Activated T-helper 1 cell treated with anti-CD3 and anti-CD28 coated beads, Interleukin-2, amount 50 U/mL, for 16 hours (primary cell): Measurements from ENCODE around the gene MEIOB.

Source experiments
- DNase-seq, 2 donors: peaks; one replicate each; pipeline ENCODE4 v3.0.0-alpha.2; 2020; ENCODE audit warnings: low read depth in 1 of 2, low spot score in 1 of 2

The MEIOB gene

DNA sequence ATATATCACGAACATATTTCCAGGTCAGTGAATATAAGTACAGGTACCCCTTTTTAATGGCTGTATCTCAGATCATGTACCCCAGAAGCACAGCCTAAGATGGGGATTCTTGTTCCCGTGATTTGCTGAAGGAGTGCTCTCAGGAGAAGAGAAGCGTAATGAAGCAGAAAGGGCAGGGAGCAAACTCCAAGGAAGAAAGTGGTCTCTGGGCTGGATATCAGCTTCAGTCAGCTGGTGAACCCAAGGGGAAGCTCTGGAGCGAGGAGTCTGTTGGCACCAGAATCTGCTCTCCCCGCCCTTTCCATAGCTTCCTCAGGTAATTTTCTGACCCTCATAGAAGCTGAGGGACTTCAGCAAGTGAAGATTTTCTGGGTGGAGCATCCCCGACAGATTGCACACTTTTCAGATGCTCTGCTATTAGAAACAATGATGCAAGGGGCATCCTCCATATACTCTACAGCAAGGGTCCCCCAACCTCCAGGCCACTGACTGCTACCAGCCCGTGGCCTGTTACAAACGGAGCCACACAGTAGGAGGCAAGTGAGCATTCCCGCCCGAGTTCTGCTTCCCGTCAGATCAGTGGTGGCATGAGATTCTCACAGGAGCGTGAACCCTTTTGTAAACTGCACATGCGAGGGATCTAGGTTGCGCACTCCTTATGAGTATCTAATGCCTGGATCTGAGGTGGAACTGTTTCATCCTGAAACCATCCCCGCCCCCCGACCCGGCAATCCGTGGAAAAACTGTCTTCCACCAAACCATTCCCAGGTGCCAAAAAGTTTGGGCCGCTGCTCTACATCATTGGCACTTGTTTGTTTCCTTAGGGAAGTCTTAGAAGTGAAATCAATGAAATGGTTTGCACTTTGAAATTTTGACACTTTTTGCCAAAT lies 40.5 kb downstream of the MEIOB start:
- DNase-seq, result no peak

DNA sequence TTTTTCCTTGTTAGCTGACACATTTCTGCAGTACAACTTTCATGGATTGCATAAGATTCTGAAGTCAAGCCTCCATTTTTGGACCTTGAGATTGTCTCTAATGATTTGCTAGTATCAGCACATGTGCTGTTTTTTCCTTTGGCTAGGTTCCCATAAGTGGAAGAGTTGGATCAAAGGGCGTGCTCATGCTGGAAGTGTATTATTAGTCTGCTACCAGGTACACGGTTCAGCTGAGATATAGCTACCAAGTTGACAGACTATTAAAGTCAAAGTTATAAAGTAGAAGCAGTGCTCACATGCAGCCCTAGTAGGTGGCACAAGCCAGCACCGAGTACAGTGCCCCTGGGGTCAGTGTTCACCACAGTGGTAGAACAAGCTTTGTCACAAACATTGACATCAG lies 41.8 kb downstream of the MEIOB start:
- DNase-seq, result no peak

DNA sequence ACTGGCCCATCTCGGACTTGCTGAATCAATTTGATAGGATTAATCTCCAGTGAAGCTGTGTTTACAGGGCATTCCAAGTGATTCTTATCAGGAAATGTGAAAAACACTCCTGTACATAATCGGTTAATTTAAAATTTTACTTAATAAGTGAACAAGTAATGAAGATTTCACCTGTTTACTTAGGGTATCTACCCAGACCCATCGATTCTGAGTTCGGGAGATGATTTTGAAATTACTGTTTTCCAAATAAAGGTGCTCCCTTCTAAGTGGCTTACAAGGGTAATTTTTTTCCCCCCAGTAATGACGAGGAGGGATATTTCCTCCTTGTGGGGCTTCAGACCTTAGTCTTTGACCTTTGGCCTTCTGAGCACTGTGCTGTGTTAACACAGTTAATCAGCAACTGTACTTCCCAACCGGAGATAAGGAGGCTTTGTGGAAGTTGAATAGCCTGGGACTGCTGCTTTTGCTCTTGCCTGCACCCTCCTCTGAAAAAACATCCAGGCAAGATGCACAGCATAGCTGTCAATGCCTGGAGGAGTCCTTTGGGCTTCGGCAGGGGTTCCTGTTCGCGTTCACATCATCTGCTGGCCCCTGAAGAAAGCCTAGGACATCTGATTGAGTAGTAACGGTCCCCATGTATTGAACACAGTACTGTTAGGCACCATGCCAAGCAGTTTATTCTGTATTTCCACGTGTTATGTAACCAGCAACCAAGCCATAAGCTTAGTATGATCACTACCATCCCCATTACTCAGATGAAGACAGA lies 43.1 kb downstream of the MEIOB start:
- no peak for DNase-seq

DNA sequence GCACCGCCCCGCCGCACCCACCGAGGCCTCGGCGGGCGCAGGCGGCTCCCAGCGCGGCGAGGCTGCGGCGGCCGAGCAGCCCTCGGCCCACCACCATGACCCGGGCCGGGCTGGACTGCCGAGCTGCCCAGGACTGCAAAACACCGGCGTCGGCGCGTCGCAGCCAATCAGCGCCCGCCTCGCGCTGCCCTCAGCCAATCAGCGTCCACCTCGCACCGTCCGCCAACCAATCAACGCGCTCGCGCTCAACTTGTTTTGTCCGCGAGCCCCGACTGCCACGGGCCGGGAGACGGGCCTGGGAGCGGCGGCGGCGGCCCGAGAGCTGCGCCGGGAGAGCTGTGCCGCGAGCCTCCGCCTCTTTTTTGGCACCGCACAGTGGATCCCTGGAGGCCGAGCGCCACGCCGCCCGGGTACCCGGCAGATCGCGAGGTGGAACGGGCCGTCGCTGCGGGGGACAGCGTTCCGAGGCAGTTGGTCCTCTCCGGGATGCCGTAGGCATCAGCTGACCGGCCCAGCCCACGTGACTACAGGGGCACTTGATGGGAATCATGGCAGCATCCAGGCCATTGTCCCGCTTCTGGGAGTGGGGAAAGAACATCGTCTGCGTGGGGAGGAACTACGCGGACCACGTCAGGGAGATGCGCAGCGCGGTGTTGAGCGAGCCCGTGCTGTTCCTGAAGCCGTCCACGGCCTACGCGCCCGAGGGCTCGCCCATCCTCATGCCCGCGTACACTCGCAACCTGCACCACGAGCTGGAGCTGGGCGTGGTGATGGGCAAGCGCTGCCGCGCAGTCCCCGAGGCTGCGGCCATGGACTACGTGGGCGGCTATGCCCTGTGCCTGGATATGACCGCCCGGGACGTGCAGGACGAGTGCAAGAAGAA lies 45.0 kb downstream of the MEIOB start, which contains the start of the genes FAHD1 and HAGH:
Gene FAHD1 (plus strand): TSS at position 516 of the 883 bp plus-strand sequence. CDS start 33 bp downstream, at position 549.
Gene HAGH (minus strand): TSS at position 135 of the 883 bp plus-strand sequence. CDS start 38 bp downstream, at position 97.
- peak; percentile 82 to 83 for DNase-seq

DNA sequence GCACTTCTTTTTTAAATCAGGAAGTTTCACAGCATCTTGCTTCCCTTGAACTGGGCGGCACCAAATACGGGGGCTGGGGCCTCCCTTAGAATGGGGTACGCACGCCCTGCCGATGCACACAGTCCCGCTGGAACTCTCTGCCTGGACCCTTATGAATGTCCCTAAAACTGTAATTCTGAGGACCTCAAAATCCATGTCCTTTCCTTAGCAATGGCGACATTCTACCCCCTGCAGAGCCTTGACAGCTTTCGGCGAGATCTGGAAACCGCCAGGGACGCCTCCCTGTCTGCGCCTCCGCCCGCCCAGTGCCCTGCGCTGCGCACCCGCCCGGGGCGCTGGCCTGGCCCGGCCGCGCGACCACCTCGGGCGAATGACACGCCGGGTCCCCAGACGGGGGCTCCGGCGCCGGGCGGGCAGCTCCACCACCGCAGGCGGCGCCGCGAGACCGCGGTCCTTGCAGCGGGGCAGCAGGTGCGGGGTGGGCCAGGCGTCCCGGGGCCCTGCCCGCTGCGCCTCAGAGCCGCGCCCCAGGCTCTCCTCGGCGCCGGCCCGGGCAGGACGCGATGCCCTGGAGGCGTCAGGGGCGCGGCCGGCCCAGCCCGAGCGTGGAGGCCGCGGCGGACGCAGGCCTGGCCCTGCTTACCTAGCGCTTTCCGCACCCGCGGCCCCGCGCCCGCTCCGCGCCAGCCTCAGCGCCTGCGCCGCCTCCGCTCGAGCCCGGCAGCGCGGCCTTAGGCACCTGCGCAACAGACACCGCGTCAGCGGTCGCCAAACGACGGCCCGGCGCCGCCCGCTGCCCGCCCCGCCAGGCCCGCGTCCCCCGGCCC lies 45.9 kb downstream of the MEIOB start:
- peak; percentile 32 to 46 for DNase-seq

DNA sequence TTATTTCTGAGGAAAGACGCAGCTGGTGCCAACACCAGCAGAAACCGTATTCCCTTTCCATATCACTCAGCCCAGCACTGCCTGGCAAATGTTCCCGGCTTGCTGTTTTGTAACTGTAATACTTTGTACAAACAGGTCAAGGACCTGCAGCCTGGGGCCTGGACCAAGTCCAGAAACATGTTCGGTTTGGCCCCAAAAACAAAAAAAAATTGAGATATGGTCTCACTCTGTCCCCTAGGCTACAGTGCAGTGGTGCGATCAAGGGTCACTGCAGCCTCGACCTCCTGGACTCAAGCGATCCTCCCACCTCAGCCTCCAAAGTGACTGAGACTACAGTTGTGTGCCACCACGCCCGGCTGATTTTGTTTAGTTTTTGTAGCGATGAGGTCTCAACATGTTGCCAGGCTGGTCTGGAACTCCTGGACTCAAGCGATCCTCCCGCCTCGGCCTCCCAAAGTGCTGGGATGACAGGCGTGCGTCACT lies 46.5 kb downstream of the MEIOB start:
- no peak for DNase-seq

DNA sequence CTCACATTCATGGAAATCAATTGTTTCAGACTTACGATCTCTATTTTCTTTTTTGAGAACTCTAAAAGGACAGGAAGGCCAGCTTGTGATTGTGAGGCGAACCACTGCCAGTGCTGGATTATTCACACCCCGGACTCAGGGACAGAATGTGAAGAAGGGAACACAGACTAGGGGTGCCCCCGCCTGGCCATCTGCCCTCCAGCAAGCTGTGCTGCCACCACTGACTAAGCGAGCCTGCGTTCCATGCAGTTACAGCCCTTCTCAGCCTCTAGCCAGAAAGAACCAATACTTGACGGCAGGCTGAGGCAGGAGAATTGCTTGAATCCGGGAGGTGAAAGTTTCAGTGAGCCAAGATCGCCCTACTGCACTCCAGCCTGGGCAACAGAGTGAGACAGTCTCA lies 48.1 kb downstream of the MEIOB start:
- no peak for DNase-seq

DNA sequence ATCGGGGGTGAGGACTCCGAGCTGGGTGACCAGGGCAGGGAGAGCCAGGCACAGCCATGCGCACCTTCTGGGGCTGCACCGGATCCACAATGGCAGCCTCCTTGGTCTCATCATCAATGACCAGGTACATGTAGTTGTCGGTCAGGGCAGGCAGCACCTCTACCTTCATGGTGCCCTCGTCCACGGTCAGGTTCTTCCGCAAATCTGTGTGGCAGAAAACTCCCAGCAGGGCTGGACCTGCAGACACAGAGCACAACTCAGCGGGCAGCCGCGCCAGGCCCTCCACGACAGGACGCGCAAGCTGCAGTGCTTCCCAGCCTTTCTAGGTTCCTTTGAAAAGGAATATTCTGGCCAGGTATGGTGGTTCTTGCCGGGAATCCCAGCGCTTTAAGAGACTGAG lies 49.2 kb downstream of the MEIOB start:
- no peak for DNase-seq

DNA sequence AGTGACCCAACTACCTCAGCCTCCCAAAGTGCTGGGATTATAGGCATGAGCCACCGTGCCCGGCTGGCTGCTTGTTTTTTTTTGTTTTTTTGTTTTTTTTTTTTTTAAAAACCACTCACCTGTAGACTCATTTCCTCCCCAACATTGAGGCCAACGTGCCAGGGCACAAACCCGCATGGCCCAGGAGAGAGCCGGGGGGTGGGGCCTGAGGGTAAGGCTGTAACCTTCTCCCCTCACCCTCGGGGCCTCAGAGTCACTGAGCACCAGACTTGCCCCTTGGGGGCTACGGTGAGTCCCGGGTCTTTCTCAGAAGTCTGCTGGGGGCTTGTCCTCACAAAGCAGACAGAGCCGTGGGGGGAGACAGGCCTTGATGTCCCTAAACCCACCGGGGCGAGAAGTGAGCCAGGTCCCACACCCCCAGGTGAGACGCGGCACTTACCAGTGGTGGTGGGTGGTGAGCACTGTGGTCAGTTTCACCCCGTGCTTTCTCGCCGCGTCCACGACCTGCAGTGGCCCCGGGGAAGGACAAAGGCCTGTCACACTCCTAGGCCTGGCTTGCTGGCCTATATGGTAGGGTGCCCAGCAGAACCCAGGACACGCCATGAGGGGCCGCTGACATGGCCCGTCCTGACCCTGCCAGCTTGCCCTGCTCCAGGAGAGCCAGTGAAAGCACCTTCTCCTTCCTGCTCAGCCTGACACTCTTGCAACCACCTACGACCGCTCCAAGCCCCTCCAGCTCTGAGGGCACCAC lies 49.9 kb downstream of the MEIOB start:
- DNase-seq, result no peak

DNA sequence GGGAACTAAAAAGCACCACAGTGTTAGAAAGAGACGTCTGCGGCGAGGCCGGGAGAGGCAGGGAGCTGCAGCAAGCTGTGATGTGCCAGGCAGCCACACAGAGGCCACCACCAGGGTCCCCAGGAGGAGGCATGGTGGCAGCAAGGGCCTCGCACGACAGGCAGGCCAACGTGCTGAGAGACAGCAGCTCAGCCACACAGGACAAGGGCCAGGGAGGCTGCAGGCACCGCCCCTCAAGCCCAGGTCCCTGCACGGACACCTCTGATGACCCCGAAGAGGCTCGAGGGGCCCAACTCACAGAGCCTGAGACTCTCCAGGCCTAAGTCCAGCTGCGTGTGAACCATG lies 51.0 kb downstream of the MEIOB start:
- no peak for DNase-seq

DNA sequence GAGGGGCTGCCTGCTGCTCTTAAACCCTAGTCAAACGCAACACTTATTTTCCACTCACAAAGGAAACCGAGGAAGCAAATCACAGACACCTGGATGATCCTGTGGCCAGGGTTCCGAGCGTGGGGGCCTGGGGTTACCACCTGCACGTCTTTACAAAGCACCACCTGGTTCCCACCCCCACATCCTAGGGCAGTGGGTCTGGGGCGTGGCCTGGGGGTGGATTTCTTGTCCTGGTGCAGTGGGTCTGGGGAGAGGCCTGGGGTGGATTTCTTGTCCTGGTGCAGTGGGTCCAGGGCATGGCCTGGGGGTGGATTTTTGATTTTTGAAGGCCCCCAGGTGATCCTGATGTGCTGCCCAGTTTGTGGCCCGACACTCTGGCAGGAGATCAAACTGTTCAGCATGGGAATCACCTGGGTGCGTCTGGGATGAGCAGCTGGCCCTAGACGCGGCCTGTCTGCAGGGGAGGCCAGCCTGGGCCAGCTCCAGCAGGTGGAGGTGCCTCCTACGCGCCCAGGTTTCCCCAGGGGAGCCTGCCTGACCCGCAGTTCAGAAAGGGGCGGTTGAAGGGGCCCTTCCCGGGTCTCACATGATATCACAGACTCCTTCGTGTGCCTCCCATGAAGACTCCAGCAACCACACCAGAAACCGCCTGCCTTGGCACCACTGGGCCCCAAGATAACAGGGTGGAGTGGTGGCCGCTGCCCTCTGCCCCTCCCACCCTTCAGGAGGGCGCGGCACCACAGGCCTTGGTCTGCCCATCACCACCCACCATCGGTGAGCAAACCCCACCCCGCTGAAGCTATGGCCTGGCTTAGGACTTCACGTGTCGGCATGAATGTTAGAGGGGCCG lies 51.6 kb downstream of the MEIOB start:
- no peak for DNase-seq

DNA sequence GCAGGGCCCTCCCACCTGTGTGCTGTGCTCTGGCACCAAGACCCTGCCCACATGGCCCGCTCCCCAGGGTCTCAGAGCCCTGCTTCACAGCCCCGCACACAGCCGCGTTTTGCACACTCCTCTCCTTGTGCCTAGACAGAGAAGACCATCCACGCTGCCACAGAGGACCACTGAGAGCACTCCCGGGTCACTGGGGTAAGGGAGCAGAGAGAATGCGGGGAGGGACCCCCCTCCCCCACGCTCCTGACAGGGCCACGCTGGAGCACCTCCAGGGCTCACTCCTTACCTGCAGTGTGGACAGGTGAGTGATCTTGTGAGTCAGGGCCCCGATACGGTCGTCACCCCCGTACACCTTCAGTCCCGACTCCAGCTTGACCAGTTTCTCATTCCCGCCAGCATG lies 52.4 kb downstream of the MEIOB start:
- DNase-seq, result no peak

DNA sequence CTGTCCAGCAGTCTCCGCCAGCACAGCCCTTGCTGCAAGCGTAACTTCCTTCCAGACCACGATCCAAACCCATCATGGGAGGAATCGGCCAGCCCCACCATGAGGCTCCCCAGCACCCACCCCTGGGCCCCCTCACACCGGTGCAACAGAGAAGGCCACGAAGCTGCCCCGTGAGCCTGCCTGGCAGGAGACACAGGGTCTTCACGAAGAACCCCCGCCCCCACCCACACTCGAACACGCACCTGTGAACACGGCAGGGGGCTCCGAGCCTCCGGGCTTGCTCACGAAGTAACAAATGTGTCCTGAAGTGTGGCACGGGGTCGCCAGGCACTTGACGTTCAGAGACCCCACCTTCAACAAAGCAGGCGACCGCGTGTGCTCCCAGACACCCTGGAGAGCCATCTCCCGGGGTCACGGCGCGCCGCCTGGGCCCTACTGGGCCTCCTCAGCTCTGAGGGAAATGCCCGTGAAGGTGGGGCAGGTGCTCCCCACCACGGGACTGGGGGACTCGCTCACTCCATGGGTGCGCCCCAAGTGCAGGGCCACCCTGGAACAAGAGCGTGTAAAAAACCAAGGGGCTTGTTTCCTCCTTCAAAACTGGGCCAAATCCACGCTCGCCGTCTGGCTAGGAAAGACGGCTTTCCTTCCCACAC lies 53.0 kb downstream of the MEIOB start:
- no peak for DNase-seq

DNA sequence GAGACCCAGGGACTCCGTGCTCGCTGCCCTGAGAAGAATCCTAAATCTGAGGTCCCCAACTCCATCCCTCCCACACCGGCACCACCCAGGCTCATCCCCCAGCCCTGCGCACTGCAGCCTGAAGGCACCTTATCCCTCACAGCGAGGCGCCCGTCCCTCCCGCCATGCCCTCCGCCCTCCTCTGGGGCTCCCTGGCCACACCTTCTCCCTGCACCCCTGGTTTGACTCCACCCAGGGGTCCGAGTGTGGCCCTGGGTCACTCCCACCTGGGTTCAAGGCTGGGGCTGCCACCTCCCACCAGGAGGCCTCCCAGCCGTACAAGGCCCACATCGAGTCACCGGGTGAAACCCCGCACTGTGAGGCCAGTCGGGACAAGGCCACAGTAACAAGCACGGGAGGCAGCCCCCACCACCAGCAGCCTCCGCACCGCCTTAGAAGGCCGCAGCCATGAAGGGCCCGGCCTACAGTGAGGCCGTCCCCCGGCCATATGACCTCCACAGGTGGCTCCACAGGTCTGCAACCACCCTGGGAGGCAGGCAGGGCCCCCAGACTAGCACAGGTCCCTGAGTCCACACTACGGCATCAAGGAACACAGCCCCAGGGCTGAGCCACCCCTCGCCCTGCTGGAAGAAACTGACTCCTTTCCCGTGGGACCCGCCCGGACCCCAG lies 53.6 kb downstream of the MEIOB start:
- DNase-seq, result no peak

DNA sequence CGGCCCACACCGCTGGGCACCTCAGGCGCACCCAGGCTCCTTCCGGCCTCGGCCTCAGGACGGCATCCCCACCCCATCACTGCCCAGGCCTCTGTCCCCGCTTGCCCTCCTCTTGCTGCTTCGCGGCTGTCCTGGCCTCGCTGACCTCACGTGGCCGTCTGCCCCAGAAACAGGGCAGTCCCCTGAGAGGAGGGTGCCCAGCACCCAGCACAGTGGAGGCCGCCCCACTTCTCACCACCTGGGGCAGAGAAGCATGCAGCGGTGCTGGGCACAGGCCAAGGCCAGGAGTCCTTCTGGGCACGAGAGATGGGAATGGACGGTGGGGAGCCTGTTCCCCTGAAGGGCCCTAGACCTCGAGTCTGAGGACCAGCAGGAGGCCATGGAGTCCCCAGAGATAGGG lies 54.2 kb downstream of the MEIOB start:
- DNase-seq, result no peak

DNA sequence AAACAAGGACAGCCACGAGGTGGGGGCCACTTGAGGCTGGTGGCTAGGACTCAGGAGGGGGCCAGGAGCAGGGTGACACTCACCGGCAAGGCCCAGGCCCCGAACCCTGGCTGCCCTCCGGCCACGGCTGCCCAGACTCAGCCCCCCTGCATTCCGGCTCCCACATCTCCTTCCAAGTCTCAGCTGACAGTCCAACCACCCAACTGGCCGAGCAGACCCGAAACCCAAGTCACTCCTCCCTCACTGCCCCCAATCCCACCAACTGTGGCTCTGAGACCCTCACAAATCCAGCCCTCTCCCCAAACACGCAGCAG lies 54.7 kb downstream of the MEIOB start:
- no peak for DNase-seq

DNA sequence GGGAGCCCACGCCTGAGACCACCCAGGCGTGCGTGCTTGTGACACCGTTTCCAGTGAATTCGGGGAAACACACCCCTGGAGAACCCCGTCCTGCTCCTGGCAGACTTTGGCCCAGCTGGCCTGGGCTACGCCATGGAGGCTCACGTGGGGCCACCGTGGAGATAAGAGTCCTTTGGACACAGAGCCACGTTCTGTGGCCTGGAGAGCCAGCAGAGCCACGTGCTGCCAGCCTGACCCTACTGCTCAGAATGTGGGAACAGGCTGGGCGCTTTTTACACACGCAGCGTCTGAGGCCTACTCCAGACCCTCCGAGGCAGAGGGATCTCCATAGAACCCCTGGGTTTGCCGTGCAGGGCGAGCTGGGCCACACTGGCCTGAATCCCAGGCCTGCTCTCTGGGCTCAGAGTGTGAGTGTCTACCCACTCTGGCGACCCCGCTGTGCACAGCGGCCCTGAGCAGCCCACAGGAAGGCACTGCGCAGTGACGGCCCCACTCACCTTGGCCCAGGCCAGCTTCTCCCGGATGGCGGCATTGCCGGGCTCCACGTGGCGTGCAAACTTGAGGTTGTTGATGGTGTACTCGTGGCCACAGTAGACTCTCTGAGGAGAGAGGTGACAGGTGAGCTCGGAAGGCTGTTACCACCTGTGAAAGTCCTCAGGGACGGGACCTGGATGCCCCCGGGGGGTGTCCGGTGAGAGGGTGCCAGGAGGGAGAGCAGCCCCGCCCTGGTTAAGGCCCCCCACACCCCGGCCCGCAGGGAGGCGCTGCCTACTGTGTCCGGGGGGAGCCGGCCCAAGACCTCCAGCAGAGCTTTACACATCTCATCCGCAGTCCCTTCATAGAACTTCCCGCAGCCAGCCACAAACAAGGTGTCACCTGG lies 55.3 kb downstream of the MEIOB start:
- no peak for DNase-seq
